ENCODE data around the gene RBM33. TPM values are rescaled to one million over a fixed set of nuclear protein-coding genes. Genes with fewer than 3 reads are reported as not detected.

Gene RBM33
- total RNA-seq, 1 donor from 2014 or later = 50.5 TPM

GRCh38 chr7:155699180-155699579 lies 54.7 kb downstream of the RBM33 start:
- peaks cover 89% of the 10 kb centered on the region for H4K20me1 ChIP-seq (ENCODE audit: insufficient read depth, low read length)
- H3K36me3 ChIP-seq (ENCODE audit: insufficient read depth, low read length) = peaks cover 8% of the 10 kb centered on the region
- H3K4me3 ChIP-seq (ENCODE audit: insufficient read depth, low read depth, low read length) = no peak overlapping the region
- H3K36me3 Mint-ChIP-seq (ENCODE audit: low read depth, unreplicated experiment) = peaks cover 4% of the 10 kb centered on the region
- no peak for DNase-seq (ENCODE audit: low read depth)
- no peak overlapping the region for H3K27ac ChIP-seq (ENCODE audit: low read depth, low read length)
- H2AFZ ChIP-seq (ENCODE audit: low read depth, low read length) = no peak overlapping the region
- H3K4me1 Mint-ChIP-seq (ENCODE audit: low read depth, unreplicated experiment) = peaks cover 12% of the 10 kb centered on the region
- no peak overlapping the region for H3K4me3 Mint-ChIP-seq (ENCODE audit: unreplicated experiment)
- H3K4me2 ChIP-seq (ENCODE audit: low read length) = no peak overlapping the region
- H3K27me3 Mint-ChIP-seq (ENCODE audit: low read depth, unreplicated experiment) = no peaks in the 10 kb centered on the region
- FAIRE-seq = no peak
- no peaks in the 10 kb centered on the region for H3K9me3 ChIP-seq (ENCODE audit: insufficient read depth, low read depth, low read length)
- H3K27ac Mint-ChIP-seq (ENCODE audit: unreplicated experiment) = no peak overlapping the region
- peaks cover 6% of the 10 kb centered on the region for H3K4me1 ChIP-seq (ENCODE audit: insufficient read depth, low read length)
- no peaks in the 10 kb centered on the region for H3K9me3 Mint-ChIP-seq (ENCODE audit: unreplicated experiment)
- H3K79me2 ChIP-seq (ENCODE audit: insufficient read depth, low read length) = peaks cover 58% of the 10 kb centered on the region
- no peak overlapping the region for H3K9ac ChIP-seq (ENCODE audit: low read length)
- TF ChIP-seq CTCF (IDR thresholded peaks at IDR 0.05; ENCODE audit: insufficient read depth, low read depth, low read length) = no peak
- no peak for TF ChIP-seq EZH2 (IDR thresholded peaks at IDR 0.05; ENCODE audit: insufficient read depth, low read length)
- no peaks in the 10 kb centered on the region for H3K27me3 ChIP-seq (ENCODE audit: insufficient read depth, low read length)

DNA sequence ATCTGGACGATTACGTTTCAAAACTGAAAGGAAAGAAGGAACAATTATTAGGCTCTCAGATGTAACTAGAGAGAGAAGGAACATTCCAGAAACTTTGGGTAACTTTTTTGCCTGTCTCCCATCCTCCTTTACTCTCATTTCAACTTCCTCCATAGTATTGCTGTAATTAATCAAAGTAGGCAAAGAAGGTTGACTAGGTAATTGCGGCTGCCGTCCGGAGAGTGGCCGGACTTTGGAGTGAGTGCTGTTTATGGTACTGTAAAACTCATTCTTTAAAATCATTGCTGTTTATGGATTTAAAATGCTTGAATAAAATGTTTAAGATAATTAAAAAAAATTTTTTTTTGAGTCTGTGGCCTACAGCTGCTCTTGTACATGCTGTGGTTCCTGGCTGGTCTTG lies 56.4 kb downstream of the RBM33 start:
- Mint-ChIP-seq H3K27ac (ENCODE audit: unreplicated experiment) (no peak overlapping the region), H3K36me3 (ENCODE audit: low read depth, unreplicated experiment) (peaks cover 4% of the 10 kb centered on the region), H3K27me3 (ENCODE audit: low read depth, unreplicated experiment) (no peaks in the 10 kb centered on the region), H3K4me1 (ENCODE audit: low read depth, unreplicated experiment) (peaks cover 9% of the 10 kb centered on the region), H3K4me3 (ENCODE audit: unreplicated experiment) (no peak overlapping the region), H3K9me3 (ENCODE audit: unreplicated experiment) (no peaks in the 10 kb centered on the region)
- H3K27ac ChIP-seq (ENCODE audit: low read depth, low read length) = no peak overlapping the region
- peaks cover 13% of the 10 kb centered on the region for H3K36me3 ChIP-seq (ENCODE audit: insufficient read depth, low read length)
- no peak for DNase-seq (ENCODE audit: low read depth)
- H3K4me1 ChIP-seq (ENCODE audit: insufficient read depth, low read length) = peaks cover 6% of the 10 kb centered on the region
- H2AFZ ChIP-seq (ENCODE audit: low read depth, low read length) = no peak overlapping the region
- H3K27me3 ChIP-seq (ENCODE audit: insufficient read depth, low read length) = no peaks in the 10 kb centered on the region
- H3K4me3 ChIP-seq (ENCODE audit: insufficient read depth, low read depth, low read length) = no peak overlapping the region
- TF ChIP-seq EZH2 (IDR thresholded peaks at IDR 0.05; ENCODE audit: insufficient read depth, low read length) (no peak), CTCF (IDR thresholded peaks at IDR 0.05; ENCODE audit: insufficient read depth, low read depth, low read length) (no peak)
- H3K4me2 ChIP-seq (ENCODE audit: low read length) = no peak overlapping the region
- H3K9me3 ChIP-seq (ENCODE audit: insufficient read depth, low read depth, low read length) = no peaks in the 10 kb centered on the region
- H4K20me1 ChIP-seq (ENCODE audit: insufficient read depth, low read length) = peaks cover 87% of the 10 kb centered on the region
- H3K9ac ChIP-seq (ENCODE audit: low read length) = no peak overlapping the region
- H3K79me2 ChIP-seq (ENCODE audit: insufficient read depth, low read length) = peaks cover 48% of the 10 kb centered on the region
- FAIRE-seq = no peak

GRCh38 chr7:155701972-155702544 lies 57.6 kb downstream of the RBM33 start:
- peaks cover 9% of the 10 kb centered on the region for H3K4me1 Mint-ChIP-seq (ENCODE audit: low read depth, unreplicated experiment)
- Histone ChIP-seq H4K20me1 (ENCODE audit: insufficient read depth, low read length) (peaks cover 79% of the 10 kb centered on the region), H3K4me3 (ENCODE audit: insufficient read depth, low read depth, low read length) (no peak overlapping the region), H3K4me2 (ENCODE audit: low read length) (no peak overlapping the region), H3K79me2 (ENCODE audit: insufficient read depth, low read length) (peaks cover 39% of the 10 kb centered on the region), H3K27me3 (ENCODE audit: insufficient read depth, low read length) (no peaks in the 10 kb centered on the region), H3K9me3 (ENCODE audit: insufficient read depth, low read depth, low read length) (no peaks in the 10 kb centered on the region), H3K9ac (ENCODE audit: low read length) (no peak overlapping the region), H3K36me3 (ENCODE audit: insufficient read depth, low read length) (peaks cover 21% of the 10 kb centered on the region), H2AFZ (ENCODE audit: low read depth, low read length) (no peak overlapping the region), H3K27ac (ENCODE audit: low read depth, low read length) (no peak overlapping the region), H3K4me1 (ENCODE audit: insufficient read depth, low read length) (peaks cover 6% of the 10 kb centered on the region)
- no peak for FAIRE-seq
- H3K27ac Mint-ChIP-seq (ENCODE audit: unreplicated experiment) = no peak overlapping the region
- no peak overlapping the region for H3K4me3 Mint-ChIP-seq (ENCODE audit: unreplicated experiment)
- H3K9me3 Mint-ChIP-seq (ENCODE audit: unreplicated experiment) = no peaks in the 10 kb centered on the region
- no peak for DNase-seq (ENCODE audit: low read depth)
- peaks cover 5% of the 10 kb centered on the region for H3K36me3 Mint-ChIP-seq (ENCODE audit: low read depth, unreplicated experiment)
- no peaks in the 10 kb centered on the region for H3K27me3 Mint-ChIP-seq (ENCODE audit: low read depth, unreplicated experiment)
- no peak for TF ChIP-seq EZH2 (IDR thresholded peaks at IDR 0.05; ENCODE audit: insufficient read depth, low read length)
- no peak for TF ChIP-seq CTCF (IDR thresholded peaks at IDR 0.05; ENCODE audit: insufficient read depth, low read depth, low read length)
